GDM1 (cell line): Measurements from ENCODE around the gene RGS7.

Experiments
- DNase-seq: peaks from one replicate; lab custom pipeline; 2025; lab: John Stamatoyannopoulos, UW

RGS7 gene

GRCh38 chr1:241356519-241357365 lies at the start of gene RGS7:
Gene RGS7, minus strand, starts transcription at chr1:241357205.
- no peak for DNase-seq

DNA sequence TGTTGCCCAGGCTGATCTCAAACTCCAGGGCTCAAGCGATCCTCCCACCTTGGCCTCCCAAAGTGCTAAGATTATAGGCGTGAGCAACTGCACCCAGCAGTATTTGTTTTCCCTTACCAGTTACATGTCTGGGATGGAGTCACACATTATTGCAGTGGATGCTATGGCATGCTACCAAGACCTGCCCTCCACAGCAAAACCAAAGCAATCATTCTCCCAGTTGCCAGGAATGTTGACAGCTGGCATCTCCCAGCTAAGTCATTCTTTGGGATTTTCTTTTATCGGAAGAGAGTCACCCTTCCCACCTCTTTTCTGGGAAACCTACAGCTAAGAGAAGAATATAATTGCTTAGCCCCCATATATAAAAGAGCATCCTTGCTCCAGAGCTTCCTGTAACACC lies 49.4 kb upstream of the RGS7 start:
- no peak for DNase-seq

DNA sequence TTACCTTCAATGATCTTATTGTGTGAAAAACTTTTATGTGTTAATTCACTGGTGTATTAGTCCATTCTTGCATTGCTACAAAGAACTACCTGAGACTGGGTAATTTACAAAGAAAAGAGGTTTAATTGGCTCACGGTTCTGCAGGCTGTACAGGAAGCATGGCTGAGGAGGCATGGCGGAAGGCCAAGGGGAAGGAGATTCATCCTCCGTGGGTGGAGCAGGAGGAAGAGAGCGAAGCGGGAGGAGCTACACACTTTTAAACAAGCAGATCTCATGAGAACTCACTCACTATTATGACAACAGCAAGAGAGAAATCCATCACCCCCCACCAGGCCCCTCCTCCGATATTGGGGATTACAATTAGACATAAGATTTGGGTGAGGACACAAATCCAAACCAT lies 44.2 kb upstream of the RGS7 start:
- DNase-seq: no peak

DNA sequence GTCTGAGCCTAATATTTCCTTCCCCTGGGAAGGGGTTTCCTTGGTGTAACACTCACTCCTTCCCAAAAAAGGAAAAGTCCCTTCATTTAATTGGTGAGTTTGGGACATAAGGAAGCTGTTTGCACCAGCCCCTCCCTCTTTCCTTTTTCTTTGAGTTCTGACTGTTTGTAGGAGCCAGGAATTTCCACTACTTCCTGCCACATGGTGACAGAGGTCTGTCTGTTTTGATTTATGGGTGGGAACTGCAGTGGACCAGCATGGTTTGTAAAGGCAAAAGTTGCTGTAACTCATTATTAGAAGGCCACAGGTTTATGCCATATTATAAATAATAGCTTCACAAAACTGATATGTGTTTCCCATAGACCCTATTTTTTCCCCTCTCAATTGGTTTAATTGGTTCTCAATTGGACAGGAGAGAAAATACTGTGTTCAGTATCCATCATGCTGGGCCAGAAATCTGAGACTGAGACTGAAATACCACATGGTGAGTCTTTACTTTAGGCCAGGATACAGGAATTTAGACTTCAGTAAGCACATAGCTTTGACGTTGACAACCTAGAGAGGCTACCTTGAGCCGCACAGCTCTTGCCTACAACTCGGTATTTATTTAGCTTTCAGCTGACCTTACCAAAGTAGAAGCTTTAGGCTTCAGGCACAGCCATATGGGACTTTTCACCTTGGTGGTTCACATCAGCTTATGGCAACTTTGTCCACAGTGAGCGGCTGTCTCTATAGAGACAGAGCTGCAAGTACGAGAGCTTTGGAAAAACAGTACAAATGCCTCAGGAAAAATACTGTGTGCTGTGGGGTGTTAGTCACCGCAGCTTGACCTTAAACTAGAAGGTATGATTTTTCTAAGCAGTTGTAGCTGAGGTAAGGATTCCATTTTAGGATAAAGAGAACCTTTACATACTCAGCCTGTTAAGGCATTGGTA lies 40.0 kb upstream of the RGS7 start:
- DNase-seq: no peak

DNA sequence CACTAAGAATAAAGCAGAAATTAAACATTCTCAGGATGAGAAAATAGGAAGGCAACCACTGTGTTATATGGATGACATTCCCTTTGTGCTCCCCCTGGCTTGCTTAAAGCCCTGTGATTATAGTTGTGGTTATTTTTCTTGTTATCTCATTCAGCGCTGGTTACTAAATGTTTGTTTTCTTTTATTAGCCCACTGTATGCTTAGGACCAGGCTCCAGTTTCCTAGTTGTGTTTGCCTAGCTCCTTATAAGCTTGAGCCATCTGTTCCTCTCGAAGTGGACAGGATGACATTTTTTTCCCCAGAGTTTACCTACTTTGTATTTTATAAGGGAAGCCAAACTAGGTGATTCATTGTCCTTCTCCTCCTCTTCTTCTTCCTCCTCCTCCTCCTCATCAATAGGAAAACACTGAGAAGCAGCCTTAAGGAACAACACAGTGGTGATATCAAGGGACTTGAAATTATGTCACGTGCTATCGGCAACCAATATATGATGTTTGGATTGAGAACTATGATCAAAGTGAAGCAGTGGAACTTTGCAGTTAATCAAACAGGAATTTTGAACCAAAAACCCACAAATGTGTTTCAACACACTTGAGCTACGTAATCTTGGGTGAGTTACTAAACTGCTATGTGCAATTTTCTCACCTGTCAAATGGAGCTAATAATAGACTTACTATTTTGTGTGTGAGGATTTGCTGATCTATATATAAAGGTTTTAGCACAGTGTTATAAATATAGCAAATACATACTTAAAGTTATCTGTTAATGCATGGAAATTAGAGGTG lies 35.1 kb upstream of the RGS7 start:
- DNase-seq: no peak

- DNase-seq: no peak
Measured at GRCh38 chr1:241390526-241390925, 33.5 kb upstream of the RGS7 start.

DNA sequence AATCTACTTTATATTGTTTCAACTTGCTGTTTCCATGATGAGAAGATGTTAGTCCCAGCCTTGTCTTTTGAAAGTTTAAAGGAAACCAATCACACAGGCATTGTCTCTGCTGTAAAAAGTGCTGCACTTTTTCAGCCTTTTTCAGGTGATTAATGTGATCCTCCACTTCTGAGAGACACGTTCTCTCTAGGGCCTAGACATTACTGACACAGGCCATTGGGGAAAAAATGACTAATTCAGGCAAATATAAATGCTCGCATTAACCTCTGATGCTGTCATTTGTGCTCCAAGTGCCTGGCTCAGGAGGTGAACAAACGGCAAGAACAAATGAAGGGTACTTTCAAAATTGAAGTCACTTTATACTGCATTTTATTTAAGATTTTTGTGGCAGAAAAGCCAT lies 32.4 kb upstream of the RGS7 start:
- no peak for DNase-seq

DNA sequence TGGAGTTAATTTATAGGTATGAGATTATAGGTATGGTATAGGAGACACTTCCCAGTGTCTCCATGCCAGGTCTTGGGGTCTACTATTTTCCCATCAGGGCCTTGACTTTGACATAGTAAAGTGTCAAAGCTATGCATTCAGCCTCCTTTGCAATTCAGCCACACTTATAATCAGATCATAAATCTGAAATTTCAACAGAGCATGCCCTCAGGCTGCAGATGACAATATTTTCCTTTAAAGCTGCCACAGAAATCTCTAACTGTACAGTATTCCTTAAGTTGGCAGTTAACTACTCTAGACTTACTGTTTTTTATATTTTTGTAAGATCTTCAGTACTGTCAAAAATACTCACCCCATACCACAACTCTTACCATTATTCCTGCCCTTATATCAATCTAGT lies 30.2 kb upstream of the RGS7 start:
- no peak for DNase-seq

DNA sequence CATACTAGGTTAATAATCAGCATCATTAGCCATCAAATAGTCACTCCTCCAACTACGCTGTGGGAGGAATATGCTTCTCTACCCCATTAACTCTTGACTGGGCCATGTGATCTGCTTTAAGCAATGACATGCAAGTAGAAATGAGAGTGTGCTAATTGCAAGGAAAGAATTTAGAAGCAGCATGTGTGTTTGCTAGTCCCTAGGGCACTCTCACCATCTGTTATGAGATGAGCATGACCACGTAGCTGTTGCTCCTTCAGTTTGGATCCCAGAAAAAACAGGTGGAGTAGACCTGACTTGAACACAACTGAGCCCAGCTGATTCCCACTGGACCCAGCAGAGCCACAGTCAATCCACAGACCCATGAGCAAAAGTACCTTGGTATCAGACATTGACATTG lies 19.7 kb upstream of the RGS7 start:
- no peak for DNase-seq

DNA sequence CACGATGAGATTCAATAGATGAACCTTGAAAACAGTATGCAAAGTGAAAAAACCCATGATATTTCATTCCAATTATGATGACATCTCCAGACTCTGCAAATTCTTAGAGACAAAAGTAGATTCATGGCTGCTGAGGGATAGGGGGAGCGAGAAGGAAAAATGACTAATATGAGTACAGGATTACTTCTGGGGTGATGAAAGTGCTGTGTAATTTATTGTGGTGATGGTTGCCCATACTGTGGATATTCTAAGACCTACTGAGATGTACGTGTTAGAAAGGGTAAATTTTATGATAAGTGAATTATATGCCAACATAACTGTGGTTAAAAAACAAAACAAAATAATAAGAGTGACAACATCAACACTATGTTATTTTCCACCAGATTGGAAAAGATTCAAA lies 18.9 kb upstream of the RGS7 start:
- DNase-seq: no peak

GRCh38 chr1:241366196-241366595 lies 9.2 kb upstream of the RGS7 start:
- no peak for DNase-seq

DNA sequence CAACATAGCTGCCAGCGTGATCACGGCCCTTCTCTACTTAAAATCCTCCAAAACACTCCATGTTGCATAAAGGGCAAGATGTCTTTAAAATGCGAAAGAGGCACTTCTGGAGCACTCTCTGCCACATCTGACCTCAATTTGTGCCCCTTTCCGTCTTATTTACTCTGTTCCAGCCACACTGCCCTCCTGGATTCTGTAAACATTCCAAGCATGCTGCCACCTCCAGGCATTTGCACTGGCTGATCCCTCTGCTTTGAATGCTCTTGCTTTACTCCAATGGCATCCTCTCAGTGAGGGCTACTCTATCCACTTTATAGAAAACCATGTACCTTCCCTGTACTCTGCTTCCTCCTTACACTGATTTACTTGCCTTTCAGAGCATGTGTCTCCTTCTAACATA lies 5.3 kb upstream of the RGS7 start:
- no peak for DNase-seq

- no peak for DNase-seq
Measured at GRCh38 chr1:241357366-241358340, 648 bp upstream of the RGS7 start.

DNA sequence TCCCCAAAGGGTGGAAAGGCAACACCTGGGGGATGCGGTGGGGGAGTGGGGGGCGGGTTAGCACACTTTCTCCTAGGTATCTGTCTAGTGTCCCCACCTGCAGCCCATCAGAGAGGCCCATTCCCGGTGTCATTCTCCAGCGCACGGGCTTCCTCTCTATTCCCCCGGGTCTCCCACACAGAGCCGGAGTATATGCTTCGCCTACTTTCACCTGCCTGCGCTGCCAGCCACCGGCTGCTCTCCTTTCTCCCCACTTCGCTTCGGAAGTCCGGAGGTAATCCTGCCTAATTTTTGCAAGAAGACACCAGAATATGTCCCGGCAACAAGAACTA lies 852 bp downstream of the RGS7 start:
- DNase-seq: no peak

DNA sequence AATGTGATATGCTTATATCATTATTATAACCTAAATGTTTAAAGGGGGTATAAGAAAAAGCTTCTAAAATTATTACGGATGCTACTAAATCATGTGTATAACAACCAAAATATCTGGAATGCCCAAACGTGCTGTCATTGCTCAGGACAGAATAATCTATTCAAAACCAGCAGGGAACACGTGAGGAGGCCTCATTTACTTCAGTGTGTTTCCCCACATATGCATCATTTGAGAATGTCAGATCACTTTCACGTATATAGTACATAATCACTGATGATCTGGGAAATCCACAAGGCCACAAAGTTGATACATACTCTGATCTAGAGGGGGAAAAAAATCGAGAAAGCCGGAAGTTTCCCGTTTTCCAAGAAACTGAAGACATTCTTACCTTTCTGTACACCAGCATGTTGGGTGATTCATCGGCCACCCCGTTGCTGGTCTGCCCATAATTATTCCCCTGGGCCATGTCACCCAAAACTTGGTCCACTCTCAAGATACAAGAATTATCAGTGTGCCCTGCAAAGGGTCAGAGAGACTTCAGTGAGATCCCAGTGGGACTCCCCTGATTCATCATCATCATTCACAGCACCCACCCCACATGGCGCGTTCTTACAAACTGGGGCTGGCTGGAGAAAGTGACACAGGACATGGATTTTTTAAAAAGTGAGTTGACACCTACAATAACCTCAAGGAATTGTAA lies 1.5 kb downstream of the RGS7 start:
- DNase-seq: no peak

DNA sequence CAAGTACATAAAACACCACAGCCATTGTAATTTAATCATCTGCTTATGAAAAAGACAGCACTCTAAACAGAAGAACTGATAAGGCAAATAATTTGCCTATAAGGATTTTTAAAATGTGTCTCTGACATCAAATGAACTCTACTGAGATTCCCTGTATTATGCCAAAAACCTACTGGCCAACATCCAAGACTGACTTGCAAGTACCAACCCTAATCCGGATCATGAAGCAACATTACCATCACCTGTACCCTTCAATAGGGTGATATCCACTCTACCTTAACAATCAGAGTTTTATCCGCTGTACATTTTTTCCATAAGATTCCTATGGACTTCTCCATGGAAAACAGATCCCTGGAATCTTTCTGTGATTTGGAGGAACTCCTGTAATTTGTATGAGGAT lies 4.6 kb downstream of the RGS7 start:
- no peak for DNase-seq

GRCh38 chr1:241351841-241352240 lies 5.2 kb downstream of the RGS7 start:
- no peak for DNase-seq

DNA sequence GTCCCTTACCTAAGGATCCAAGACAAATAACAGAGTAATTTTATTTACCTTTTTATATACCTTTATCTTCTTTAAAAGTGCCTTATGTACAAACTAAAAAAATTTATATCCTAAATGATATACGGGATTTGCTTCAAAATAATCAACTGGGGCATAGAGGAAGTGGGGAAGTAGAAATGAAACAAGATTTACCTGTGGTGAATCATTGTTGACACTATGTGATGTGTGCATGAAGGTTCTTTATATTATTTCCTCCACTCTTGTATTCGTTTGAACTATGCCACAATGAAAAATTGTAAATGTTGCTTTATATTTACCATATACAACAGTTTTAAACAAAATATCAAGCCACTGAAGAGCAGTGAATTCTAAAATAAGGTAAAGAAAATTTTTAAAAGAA lies 13.0 kb downstream of the RGS7 start:
- DNase-seq: no peak

DNA sequence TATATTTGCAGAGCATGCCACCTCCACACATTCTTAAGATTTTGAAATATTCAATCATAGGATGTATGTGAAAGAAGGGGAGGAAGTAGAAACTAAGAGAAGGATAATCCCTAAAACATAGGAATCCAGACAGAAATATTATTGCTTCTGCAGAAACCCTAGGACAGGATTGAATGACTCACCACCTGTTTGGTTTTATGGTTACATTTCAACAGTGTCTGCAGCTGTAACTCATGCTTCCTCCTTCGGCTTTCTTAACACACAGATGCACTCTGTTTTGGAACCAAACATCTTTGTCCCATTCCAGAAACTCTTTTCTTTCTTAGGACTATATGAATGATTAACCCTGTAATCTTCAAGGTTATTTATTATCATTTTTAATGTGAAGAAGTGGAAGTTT lies 20.7 kb downstream of the RGS7 start:
- DNase-seq: no peak

DNA sequence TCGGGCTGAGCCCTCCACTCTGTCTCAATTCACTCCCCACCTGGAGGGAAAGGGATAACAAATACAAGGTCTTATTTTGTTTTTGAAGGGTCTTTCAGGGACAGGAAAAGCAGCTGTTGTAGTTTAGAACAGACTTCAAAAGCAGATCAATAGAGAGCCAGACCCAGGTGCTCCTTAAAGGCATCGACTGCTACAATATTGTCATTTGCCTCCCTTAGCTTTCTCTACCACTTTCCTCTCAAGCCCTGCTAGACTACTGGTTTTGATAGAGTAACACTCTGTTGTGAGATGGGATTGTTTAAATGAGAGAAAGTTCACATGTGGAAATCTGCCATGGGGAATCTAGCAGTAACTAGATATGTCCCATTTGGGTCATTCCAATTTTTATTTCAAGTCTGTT lies 24.0 kb downstream of the RGS7 start:
- no peak for DNase-seq

- DNase-seq: no peak
Measured at GRCh38 chr1:241332037-241332409, 25.0 kb downstream of the RGS7 start.
